Cardiac fibroblast (primary cell): Measurements from ENCODE around the gene PNPLA4.

ENCODE experiments used
- DNase-seq, 2 donors: peaks; one replicate each; pipeline versions ENCODE4 v3.0.0 to v3.0.0-alpha.2; 2010; ENCODE audit warnings: low read depth in 2 of 2
- H3K4me3 ChIP-seq, 2 donors: replicated peaks in 1 of 2; 1 replicate in 1 of 2; 2 replicates in 1 of 2; pipeline ENCODE4 v1.5.1; 2011; ENCODE audit warnings: low read depth in 2 of 2, low read length in 2 of 2, mild to moderate bottlenecking in 2 of 2, moderate library complexity in 1 of 2
- TF ChIP-seq, protein P1 (sequence below): IDR thresholded peaks from one replicate; pipeline ENCODE4 v1.5.1; 2011; ENCODE audit warnings: low read depth, mild to moderate bottlenecking, low read length, inconsistent platforms

The PNPLA4 gene

DNA sequence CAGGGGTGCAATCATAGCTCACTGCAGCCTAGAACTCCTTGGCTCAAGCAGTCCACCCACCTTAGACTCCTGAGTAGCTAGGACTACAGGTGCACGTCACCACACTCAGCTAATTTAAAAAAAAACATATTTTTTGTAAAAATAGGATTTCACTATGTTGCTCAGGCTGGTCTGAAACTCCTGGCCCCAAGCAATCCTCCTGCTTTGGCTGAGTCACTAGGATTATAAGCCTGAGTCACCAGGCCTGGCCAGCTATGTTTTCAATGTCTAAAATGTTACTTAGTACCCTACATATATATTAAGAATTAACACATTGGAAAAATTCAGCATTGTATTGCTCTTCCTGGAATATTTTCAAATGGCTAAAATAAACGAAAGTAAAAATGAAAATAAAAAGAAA is 37.5 kb downstream of the PNPLA4 start:
- H3K4me3 ChIP-seq, result no peak overlapping the region
- TF ChIP-seq, protein P1, sequence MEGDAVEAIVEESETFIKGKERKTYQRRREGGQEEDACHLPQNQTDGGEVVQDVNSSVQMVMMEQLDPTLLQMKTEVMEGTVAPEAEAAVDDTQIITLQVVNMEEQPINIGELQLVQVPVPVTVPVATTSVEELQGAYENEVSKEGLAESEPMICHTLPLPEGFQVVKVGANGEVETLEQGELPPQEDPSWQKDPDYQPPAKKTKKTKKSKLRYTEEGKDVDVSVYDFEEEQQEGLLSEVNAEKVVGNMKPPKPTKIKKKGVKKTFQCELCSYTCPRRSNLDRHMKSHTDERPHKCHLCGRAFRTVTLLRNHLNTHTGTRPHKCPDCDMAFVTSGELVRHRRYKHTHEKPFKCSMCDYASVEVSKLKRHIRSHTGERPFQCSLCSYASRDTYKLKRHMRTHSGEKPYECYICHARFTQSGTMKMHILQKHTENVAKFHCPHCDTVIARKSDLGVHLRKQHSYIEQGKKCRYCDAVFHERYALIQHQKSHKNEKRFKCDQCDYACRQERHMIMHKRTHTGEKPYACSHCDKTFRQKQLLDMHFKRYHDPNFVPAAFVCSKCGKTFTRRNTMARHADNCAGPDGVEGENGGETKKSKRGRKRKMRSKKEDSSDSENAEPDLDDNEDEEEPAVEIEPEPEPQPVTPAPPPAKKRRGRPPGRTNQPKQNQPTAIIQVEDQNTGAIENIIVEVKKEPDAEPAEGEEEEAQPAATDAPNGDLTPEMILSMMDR, result no peak
- DNase-seq, result peak in 1 of 2 donors; percentile 21

DNA sequence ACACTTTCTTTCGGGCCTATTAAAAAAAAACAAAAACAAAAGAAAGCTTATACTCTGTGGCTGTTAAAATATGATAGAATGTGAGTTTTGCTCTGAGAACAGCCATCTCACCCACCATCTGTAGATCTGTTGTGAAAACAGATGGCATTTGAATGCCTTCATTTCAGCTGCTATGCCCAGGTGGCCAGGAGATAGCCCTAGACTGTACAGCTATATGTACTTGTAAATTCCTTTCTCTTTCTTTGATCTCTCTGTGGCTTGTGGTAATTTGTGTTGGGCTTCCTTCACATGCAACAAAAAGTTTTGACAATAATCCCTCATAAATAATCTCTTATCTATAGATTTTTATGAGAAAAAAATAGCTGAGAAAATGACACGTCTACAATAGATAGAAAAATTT is 38.1 kb downstream of the PNPLA4 start:
- DNase-seq, result no peak
- TF ChIP-seq, protein P1, result no peak
- no peak overlapping the region for H3K4me3 ChIP-seq

DNA sequence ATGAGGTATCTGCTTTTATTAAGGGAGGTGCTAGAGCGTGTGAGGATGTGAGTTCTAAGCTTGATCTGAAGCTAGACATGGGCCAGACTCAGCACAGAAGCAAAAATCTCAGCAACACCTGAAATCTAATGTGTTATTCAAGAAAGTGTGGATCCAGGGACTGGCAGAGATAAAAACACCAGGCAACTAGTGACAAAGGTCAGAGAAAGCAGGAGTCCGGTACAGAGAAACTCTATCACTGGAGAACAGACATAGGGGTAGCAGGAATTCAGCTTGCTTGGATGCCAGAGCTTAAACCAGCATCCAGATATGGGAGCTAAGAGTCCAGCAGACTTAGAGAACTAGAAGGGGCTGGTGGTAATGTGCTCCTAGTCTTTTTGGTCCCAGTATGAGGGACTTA is 50.3 kb downstream of the PNPLA4 start:
- no peak overlapping the region for H3K4me3 ChIP-seq
- no peak for DNase-seq
- TF ChIP-seq, protein P1, result no peak

DNA sequence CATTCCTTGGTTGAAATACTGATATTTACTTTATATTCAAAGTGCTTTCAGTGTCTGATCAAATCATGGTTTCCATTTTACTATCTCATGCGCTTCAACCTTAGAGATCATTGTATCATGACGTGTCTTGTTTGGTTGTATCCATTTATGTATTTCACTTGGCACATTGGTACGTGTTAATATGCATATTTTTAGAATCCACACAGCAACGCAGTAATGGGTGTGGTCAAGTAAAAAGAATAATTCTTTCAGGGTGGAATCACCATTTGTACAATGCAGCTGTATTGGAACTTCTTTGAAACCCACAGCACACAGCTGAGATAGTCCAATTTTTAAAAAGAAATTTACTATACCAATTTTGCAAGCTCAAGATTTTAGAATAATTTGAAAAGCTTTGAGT is 55.2 kb downstream of the PNPLA4 start:
- TF ChIP-seq, protein P1, result no peak

DNA sequence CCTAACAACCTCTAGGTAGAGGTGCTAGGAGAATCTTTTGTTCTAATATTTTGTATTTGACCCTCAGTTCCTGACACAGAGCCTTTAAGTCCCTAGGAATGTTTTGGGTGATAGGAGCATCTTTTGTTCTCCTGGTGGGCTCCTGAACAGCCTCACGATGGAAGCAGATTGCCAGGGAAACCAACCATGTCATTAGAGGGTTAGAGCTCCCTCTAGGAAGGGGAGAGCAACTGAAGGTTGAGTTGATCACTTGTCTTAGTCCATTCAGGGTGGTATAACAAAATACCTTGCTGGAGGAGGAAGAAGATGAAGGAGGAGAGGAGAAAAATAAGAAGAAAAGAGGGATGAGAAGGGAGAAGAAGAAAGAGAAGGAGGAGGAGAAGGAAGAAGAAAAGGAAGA is 75.0 kb downstream of the PNPLA4 start:
- H3K4me3 ChIP-seq, result no peak overlapping the region
- DNase-seq, result no peak
- TF ChIP-seq, protein P1, result no peak

More for the DNA sequence above, 55.2 kb downstream of the PNPLA4 start:
- no peak overlapping the region for H3K4me3 ChIP-seq
- DNase-seq, result no peak
